Measurements from ENCODE around the gene NEU3. TPM values are rescaled to one million over a fixed set of nuclear protein-coding genes. Genes with fewer than 3 reads are reported as not detected.

The NEU3 gene
- polyA plus RNA-seq, 1 donor: 21.2 TPM

Other genes starting within 250 kb of the NEU3 start
- 15.5 TPM for gene RNF169, start 240.1 kb upstream of the NEU3 start, polyA plus RNA-seq (ENCODE audit: insufficient read length)
- gene XRRA1, start 39.8 kb upstream of the NEU3 start, polyA plus RNA-seq (ENCODE audit: insufficient read length): 5.6 TPM
- gene SPCS2, start 39.7 kb upstream of the NEU3 start, polyA plus RNA-seq (ENCODE audit: insufficient read length): 82.8 TPM
- gene OR2AT4, start 107.9 kb downstream of the NEU3 start, polyA plus RNA-seq (ENCODE audit: insufficient read length): 0.06 TPM
- gene SLCO2B1, start 162.2 kb downstream of the NEU3 start, polyA plus RNA-seq (ENCODE audit: insufficient read length): 17.5 TPM